A673 (cell line): Measurements from ENCODE around the gene CBLL1. TPM values are rescaled to one million over a fixed set of nuclear protein-coding genes. Genes with fewer than 3 reads are reported as not detected.

Experiments
- BruUV-seq: library from RNA; stranded (reverse); fragments of 400-500 nt; replicated peaks from 2 replicates; lab custom pipeline; 2021; lab: Mats Ljungman, UMichigan
- CTCF ChIA-PET: fragments of 300-600 bp; sonication (Branson Sonifier 250); formaldehyde crosslinking; loops from one replicate; lab custom pipeline; 2022; ENCODE audit warnings: antibody characterized with exemption; lab: Charles Lee
- POLR2A ChIA-PET: fragments of 300-600 bp; sonication (Branson Sonifier 250); formaldehyde crosslinking; loops from one replicate; lab custom pipeline; 2022; ENCODE audit warnings: antibody characterized with exemption; ENCODE audit not compliant: low non-redundant PET; lab: Charles Lee
- DNase-seq: peaks from one replicate; pipeline ENCODE4 v3.0.0-alpha.2; 2015; ENCODE audit warnings: low spot score
- H3K27ac ChIP-seq: fragments of 200-600 bp; sonication (generic); 2 replicates; pipeline ENCODE4 v1.5.1; 2016; ENCODE audit warnings: mixed run types, low read depth, mild to moderate bottlenecking, mixed read lengths, antibody characterized with exemption, low read length; ENCODE audit not compliant: poor library complexity, severe bottlenecking
- H3K27me3 ChIP-seq: fragments of 200-600 bp; sonication (generic); replicated peaks from 2 replicates; pipeline ENCODE4 v1.6.1; 2017; ENCODE audit warnings: mixed run types, low read depth, mild to moderate bottlenecking, mixed read lengths, antibody characterized with exemption, low read length; ENCODE audit not compliant: insufficient read depth, poor library complexity
- H3K36me3 ChIP-seq: fragments of 200-600 bp; sonication (generic); 2 replicates; pipeline ENCODE4 v1.6.1; 2016; ENCODE audit warnings: mixed run types, mild to moderate bottlenecking, mixed read lengths, antibody characterized with exemption, low read length; ENCODE audit not compliant: insufficient read depth, poor library complexity, severe bottlenecking
- H3K4me1 ChIP-seq: fragments of 200-600 bp; sonication (generic); 2 replicates; pipeline ENCODE4 v1.6.1; 2017; ENCODE audit warnings: mixed run types, mild to moderate bottlenecking, mixed read lengths, antibody characterized with exemption, low read length; ENCODE audit not compliant: insufficient read depth, poor library complexity, severe bottlenecking
- H3K4me3 ChIP-seq: fragments of 200-600 bp; sonication (generic); 2 replicates; pipeline ENCODE4 v1.5.1; 2016; ENCODE audit warnings: low read depth, mixed run types, mild to moderate bottlenecking, mixed read lengths, low read length; ENCODE audit not compliant: poor library complexity, severe bottlenecking
- H3K9me3 ChIP-seq: fragments of 200-600 bp; sonication (generic); 2 replicates; pipeline ENCODE4 v1.6.1; 2016; ENCODE audit warnings: mixed run types, low read depth, mild to moderate bottlenecking, mixed read lengths, antibody characterized with exemption, low read length; ENCODE audit not compliant: poor library complexity, severe bottlenecking
- EZH2 ChIP-seq: fragments of 200-600 bp; sonication (generic); IDR thresholded peaks from 2 replicates; pipeline ENCODE4 v1.6.1; 2017; ENCODE audit warnings: borderline replicate concordance, low read depth, mild to moderate bottlenecking, mixed read lengths, antibody characterized with exemption, low read length; ENCODE audit not compliant: poor library complexity, severe bottlenecking
- intact Hi-C: fragments of 100-400 bp; cut with micrococcal nuclease; formaldehyde crosslinking; loops from one replicate; pipeline ENCODE4 v1.10.0; 2022; ENCODE audit not compliant: unreplicated experiment
- total RNA-seq: library from RNA; stranded (reverse); gene quantifications from 2 replicates; pipeline ENCODE4 v1.2.3, GENCODE V29; 2021
- TF ChIP-seq, protein P1 (sequence below): fragments of 300-800, 200-600 bp; sonication (generic); conservative IDR thresholded peaks from 2 replicates; pipeline ENCODE4 v1.5.1; 2017; ENCODE audit warnings: low read depth, mild to moderate bottlenecking, antibody characterized with exemption, low read length, moderate library complexity, mixed read lengths

CBLL1 gene
- total RNA-seq, 1 experiment from 2014 or later: 37.9 TPM

- DNase-seq: no peak
- intact Hi-C loops: loop anchor here (10.0 kb wide), 2 partner anchors 138 to 778 kb away; partner anchors contain the start of gene BCAP29
Observed at GRCh38 chr7:107723255-107723654, 20.7 kb upstream of the CBLL1 start.

GRCh38 chr7:107725138-107725740 lies 18.7 kb upstream of the CBLL1 start:
- no TSS peak for BruUV-seq
- no peaks in the 10 kb centered on the region for H3K4me1 ChIP-seq
- H3K4me3 ChIP-seq: no peak overlapping the region
- intact Hi-C loops: loop anchor here (1.0 to 10.0 kb wide), 5 partner anchors 140 to 933 kb away; partner anchors contain the start of gene BCAP29
- DNase-seq: peak; percentile 59
- H3K27ac ChIP-seq: no peak overlapping the region
- ChIA-PET POLR2A (no interaction called here), CTCF (interaction anchor here (1.6 kb wide), 1 partner anchor 262 kb away, joined by 4 read pairs; no protein-coding TSS in a partner anchor)
- TF ChIP-seq EZH2: no peak
- TF ChIP-seq, protein P1, sequence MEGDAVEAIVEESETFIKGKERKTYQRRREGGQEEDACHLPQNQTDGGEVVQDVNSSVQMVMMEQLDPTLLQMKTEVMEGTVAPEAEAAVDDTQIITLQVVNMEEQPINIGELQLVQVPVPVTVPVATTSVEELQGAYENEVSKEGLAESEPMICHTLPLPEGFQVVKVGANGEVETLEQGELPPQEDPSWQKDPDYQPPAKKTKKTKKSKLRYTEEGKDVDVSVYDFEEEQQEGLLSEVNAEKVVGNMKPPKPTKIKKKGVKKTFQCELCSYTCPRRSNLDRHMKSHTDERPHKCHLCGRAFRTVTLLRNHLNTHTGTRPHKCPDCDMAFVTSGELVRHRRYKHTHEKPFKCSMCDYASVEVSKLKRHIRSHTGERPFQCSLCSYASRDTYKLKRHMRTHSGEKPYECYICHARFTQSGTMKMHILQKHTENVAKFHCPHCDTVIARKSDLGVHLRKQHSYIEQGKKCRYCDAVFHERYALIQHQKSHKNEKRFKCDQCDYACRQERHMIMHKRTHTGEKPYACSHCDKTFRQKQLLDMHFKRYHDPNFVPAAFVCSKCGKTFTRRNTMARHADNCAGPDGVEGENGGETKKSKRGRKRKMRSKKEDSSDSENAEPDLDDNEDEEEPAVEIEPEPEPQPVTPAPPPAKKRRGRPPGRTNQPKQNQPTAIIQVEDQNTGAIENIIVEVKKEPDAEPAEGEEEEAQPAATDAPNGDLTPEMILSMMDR: peak; percentile 80
- H3K36me3 ChIP-seq: no peaks in the 10 kb centered on the region
- H3K9me3 ChIP-seq: no peaks in the 10 kb centered on the region
- no peaks in the 10 kb centered on the region for H3K27me3 ChIP-seq

More at GRCh38 chr7:107723255-107723654, 20.7 kb upstream of the CBLL1 start:
- CTCF ChIA-PET: no interaction called here
- TF ChIP-seq, protein P1: no peak
- no peak for TF ChIP-seq EZH2
- H3K27ac ChIP-seq: no peak overlapping the region
- H3K4me3 ChIP-seq: no peak overlapping the region
- no peaks in the 10 kb centered on the region for H3K27me3 ChIP-seq
- POLR2A ChIA-PET: no interaction called here
- H3K4me1 ChIP-seq: no peaks in the 10 kb centered on the region
- H3K9me3 ChIP-seq: no peaks in the 10 kb centered on the region
- BruUV-seq: no TSS peak
- H3K36me3 ChIP-seq: no peaks in the 10 kb centered on the region

DNA sequence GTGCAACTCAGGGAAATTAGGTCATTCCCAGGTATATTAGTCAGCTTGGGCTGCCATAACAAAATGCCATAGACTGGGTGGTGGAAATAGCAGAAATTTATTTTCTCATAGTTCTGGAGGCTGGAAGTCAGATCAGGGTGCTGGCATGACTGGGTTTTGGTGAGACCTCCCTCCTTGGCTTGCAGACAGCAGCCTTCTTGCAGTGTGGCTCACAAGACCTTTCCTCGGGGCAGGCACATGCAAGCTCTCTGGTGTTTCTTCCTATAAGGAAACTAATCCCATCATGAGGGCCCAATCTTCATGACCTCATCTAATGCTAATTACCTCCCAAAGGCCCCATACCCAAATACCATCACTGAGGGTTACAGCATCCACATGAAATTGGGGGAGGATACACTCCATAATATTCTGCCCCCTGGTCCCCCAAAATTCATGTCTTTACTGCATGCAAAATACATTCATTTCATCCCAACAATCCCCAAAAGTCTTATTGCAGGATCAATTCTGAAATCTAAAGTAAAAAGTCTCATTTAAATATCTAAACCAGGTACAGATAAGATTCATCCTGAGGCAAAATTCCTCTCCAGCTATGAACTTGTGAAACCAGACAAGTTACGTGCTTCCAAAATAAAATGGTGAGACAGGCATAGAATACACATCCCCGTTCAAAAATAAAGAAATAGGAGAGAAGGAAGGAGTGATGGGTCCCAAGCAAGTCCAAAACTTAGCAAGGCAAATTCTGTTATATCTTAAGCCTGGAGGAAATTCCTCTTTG lies 17.4 kb upstream of the CBLL1 start:
- CTCF ChIA-PET: no interaction called here
- TF ChIP-seq, protein P1: no peak
- no peak for TF ChIP-seq EZH2
- H3K9me3 ChIP-seq: no peaks in the 10 kb centered on the region
- intact Hi-C loops: loop anchor here (5.0 to 10.0 kb wide), 3 partner anchors 142 to 934 kb away; partner anchors contain the start of gene BCAP29
- H3K4me3 ChIP-seq: no peak overlapping the region
- H3K36me3 ChIP-seq: no peaks in the 10 kb centered on the region
- no peaks in the 10 kb centered on the region for H3K27me3 ChIP-seq
- H3K4me1 ChIP-seq: no peaks in the 10 kb centered on the region
- no TSS peak for BruUV-seq
- no peak for DNase-seq
- POLR2A ChIA-PET: no interaction called here
- H3K27ac ChIP-seq: no peak overlapping the region
